Erythroblast (primary cell): ENCODE measurements around the gene IL17RC.

ENCODE experiments used
- GATA1 ChIP-seq: IDR thresholded peaks from 2 replicates; pipeline ENCODE4 v1.6.1; 2011; ENCODE audit warnings: low read depth, mild to moderate bottlenecking, control low read depth, low read length, moderate library complexity
- POLR2A ChIP-seq: IDR thresholded peaks from 2 replicates; pipeline ENCODE4 v1.6.1; 2011; ENCODE audit warnings: mild to moderate bottlenecking, low read length

DNA sequence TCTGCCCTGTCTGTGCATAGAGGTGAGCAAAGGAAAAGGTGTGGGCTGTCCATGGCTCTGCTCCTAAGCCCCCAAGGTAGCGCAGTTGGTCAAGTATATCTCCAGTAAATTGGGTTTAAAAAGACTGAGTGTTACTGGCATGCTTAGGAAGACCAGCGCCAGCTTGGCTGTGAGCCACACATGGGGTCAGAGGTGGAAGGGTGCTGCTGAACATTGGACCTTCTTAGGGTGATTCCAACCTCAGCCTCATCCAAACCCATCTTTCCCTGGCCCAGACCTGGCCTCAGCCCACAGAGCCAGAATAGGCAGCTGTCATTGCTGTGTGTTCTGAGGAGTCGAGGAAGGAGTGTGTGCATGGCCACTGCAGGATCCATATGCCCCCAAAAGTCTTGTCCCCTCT is 8.6 kb upstream of the IL17RC start:
- no peak for TF ChIP-seq POLR2A
- no peak for TF ChIP-seq GATA1
